BJ (cell line): ENCODE data around the gene FOXN3. TPM values are rescaled to one million over a fixed set of nuclear protein-coding genes. Genes with fewer than 3 reads are reported as not detected.

Experiments used
- CTCF ChIA-PET: fragments of 350-600 bp; formaldehyde crosslinking; extraction: SDS; loops from one replicate; lab custom pipeline; 2021; ENCODE audit warnings: antibody characterized with exemption, inconsistent platforms; lab: Yijun Ruan, JAX
- POLR2A ChIA-PET: fragments of 300-600 bp; sonication (Branson Sonifier 250); formaldehyde crosslinking; extraction: SDS; loops from one replicate; lab custom pipeline; 2021; ENCODE audit warnings: antibody characterized with exemption; lab: Charles Lee
- DNase-seq: peaks from one replicate; pipeline ENCODE4 v3.0.0-alpha.2; 2011; ENCODE audit warnings: low read depth
- H3K27me3 ChIP-seq: 2 replicates; pipeline ENCODE4 v1.6.0; 2011; ENCODE audit warnings: low read length; ENCODE audit not compliant: control insufficient read depth, insufficient read depth
- H3K36me3 ChIP-seq: 2 replicates; pipeline ENCODE4 v1.5.1; 2011; ENCODE audit warnings: low read length; ENCODE audit not compliant: control insufficient read depth, insufficient read depth
- H3K4me3 ChIP-seq: 2 replicates; pipeline ENCODE4 v1.5.1; 2011; ENCODE audit warnings: low read depth, mild to moderate bottlenecking, control low read depth, low read length
- CTCF ChIP-seq: IDR thresholded peaks from 2 replicates; pipeline ENCODE4 v1.5.1; 2011; ENCODE audit warnings: low read depth, mild to moderate bottlenecking, control low read depth, inconsistent platforms, low read length, moderate library complexity; ENCODE audit not compliant: insufficient read depth
- polyA plus RNA-seq: library from polyadenylated mRNA; depleted of rRNA; stranded (reverse); fragments of >200 nt; gene quantifications from 2 replicates; pipeline ENCODE4 v1.2.3, GENCODE V29; 2011

Gene FOXN3
- polyA plus RNA-seq, 1 experiment = 30.2 TPM

GRCh38 chr14:89443042-89443629, 26.1 kb upstream of the FOXN3 start:
- no peak for DNase-seq
- Histone ChIP-seq H3K27me3 (no peaks in the 10 kb centered on the region), H3K36me3 (no peaks in the 10 kb centered on the region), H3K4me3 (no peak overlapping the region)
- CTCF ChIA-PET = no interaction called here
- POLR2A ChIA-PET = interaction anchor here (1.0 kb wide), 1 partner anchor 17 kb away, joined by 3 read pairs; no protein-coding TSS in a partner anchor
- TF ChIP-seq CTCF = no peak

GRCh38 chr14:89442280-89442679, 25.2 kb upstream of the FOXN3 start:
- no peak overlapping the region for H3K4me3 ChIP-seq
- no peak for TF ChIP-seq CTCF
- no peak for DNase-seq
- POLR2A ChIA-PET = no interaction called here
- no peaks in the 10 kb centered on the region for H3K36me3 ChIP-seq
- CTCF ChIA-PET = no interaction called here
- no peaks in the 10 kb centered on the region for H3K27me3 ChIP-seq

GRCh38 chr14:89440986-89441909, 24.2 kb upstream of the FOXN3 start:
- no peaks in the 10 kb centered on the region for H3K27me3 ChIP-seq
- POLR2A ChIA-PET = no interaction called here
- TF ChIP-seq CTCF = no peak
- CTCF ChIA-PET = no interaction called here
- no peak for DNase-seq
- no peak overlapping the region for H3K4me3 ChIP-seq
- no peaks in the 10 kb centered on the region for H3K36me3 ChIP-seq

- POLR2A ChIA-PET = no interaction called here
These were observed 19.0 kb upstream of the FOXN3 start for GRCh38 chr14:89435892-89436656.

More at GRCh38 chr14:89435892-89436656, 19.0 kb upstream of the FOXN3 start:
- no peak for TF ChIP-seq CTCF
- Histone ChIP-seq H3K27me3 (no peaks in the 10 kb centered on the region), H3K36me3 (no peaks in the 10 kb centered on the region), H3K4me3 (no peak overlapping the region)
- no peak for DNase-seq
- CTCF ChIA-PET = interaction anchor here (1.7 kb wide), 1 partner anchor 10 kb away, joined by 3 read pairs; no protein-coding TSS in a partner anchor
